Measurements from ENCODE around the gene PBRM1. TPM values are rescaled to one million over a fixed set of nuclear protein-coding genes. Genes with fewer than 3 reads are reported as not detected.

PBRM1 gene
- total and polyA plus RNA-seq, 2 of the 13 experiments (the other 11 are each of a cell fraction or from before 2014, with no cell fraction given), result 10.9 to 33.2 TPM

DNA sequence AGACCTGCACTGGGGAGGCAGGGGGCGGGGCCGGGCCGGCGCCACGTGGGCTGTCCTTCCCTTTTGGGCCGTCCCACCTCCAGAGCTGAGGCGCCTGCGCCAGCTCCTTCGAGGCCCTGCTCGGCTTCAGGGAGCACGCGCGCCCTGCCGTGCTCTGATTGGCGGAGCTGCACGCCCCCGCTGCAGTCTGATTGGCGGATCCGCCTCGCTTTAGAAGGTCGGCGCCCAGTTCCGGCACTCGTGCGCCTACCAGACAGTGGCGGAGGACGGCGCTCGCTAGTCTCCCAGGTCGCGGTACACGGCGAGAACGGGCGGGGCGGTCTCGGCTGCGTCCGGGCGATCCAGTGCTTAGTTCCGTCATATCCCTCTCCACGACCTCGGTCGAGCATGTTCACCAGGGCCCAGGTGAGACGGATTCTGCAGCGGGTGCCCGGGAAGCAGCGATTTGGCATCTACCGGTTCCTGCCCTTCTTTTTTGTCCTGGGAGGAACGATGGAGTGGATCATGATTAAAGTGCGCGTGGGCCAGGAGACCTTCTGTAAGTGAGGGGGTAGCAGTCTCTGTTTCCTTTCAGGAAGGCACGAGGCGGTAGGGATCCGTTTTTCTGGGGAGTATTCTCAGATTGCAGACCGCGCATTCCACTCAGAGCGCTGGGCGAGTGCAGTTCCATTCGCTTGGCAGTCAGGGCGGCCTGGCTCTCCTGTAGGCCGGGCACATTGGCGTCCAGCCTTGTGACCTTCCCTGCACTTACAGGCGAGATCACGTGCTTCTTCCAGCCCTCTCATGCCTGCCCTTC is 149.1 kb downstream of the PBRM1 start, which contains the start of gene UQCC5 (continued):
- TF ChIP-seq, protein P1, sequence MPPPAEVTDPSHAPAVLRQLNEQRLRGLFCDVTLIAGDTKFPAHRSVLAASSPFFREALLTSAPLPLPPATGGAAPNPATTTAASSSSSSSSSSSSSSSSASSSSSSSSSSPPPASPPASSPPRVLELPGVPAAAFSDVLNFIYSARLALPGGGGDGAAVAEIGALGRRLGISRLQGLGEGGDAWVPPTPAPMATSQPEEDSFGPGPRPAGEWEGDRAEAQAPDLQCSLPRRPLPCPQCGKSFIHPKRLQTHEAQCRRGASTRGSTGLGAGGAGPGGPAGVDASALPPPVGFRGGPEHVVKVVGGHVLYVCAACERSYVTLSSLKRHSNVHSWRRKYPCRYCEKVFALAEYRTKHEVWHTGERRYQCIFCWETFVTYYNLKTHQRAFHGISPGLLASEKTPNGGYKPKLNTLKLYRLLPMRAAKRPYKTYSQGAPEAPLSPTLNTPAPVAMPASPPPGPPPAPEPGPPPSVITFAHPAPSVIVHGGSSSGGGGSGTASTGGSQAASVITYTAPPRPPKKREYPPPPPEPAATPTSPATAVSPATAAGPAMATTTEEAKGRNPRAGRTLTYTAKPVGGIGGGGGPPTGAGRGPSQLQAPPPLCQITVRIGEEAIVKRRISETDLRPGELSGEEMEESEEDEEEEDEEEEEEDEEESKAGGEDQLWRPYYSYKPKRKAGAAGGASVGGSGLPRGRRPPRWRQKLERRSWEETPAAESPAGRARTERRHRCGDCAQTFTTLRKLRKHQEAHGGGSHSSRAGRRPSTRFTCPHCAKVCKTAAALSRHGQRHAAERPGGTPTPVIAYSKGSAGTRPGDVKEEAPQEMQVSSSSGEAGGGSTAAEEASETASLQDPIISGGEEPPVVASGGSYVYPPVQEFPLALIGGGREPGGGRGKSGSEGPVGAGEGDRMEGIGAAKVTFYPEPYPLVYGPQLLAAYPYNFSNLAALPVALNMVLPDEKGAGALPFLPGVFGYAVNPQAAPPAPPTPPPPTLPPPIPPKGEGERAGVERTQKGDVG (CRISPR knock-in tag; IDR thresholded peaks at IDR 0.05; ENCODE audit: borderline replicate concordance), result peak; percentile 81; the same call in 1 of the 2 replicates
- TF ChIP-seq BATF2 (CRISPR knock-in tag; IDR thresholded peaks at IDR 0.05), result no peak
- TF ChIP-seq ZNF451 (CRISPR knock-in tag; IDR thresholded peaks at IDR 0.05), result peak; percentile 77; the same call in 1 of the 2 replicates
- TF ChIP-seq, protein P2, sequence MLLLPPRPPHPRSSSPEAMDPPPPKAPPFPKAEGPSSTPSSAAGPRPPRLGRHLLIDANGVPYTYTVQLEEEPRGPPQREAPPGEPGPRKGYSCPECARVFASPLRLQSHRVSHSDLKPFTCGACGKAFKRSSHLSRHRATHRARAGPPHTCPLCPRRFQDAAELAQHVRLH (CRISPR knock-in tag; IDR thresholded peaks at IDR 0.05; ENCODE audit: borderline replicate concordance, low read depth), result peak; percentile 86; the same call in 1 of the 2 replicates
- TF ChIP-seq ZNF382 (CRISPR knock-in tag; IDR thresholded peaks at IDR 0.05; ENCODE audit: borderline replicate concordance), result no peak
- 0 out of 2 replicates have a peak, but pooled peaks have one; percentile 49 for TF ChIP-seq ZFP36L2 (CRISPR knock-in tag; IDR thresholded peaks at IDR 0.05)
- peak; percentile 93 for TF ChIP-seq ZNF350 (CRISPR knock-in tag; IDR thresholded peaks at IDR 0.05; ENCODE audit: borderline replicate concordance, low read depth)
- peak; percentile 75 for TF ChIP-seq TFDP2 (CRISPR knock-in tag; IDR thresholded peaks at IDR 0.05)
- TF ChIP-seq ZNF749 (CRISPR knock-in tag; IDR thresholded peaks at IDR 0.05; ENCODE audit: borderline replicate concordance), result peak; percentile 38; the same call in 1 of the 2 replicates
- no peak for TF ChIP-seq NBN (conservative IDR thresholded peaks at IDR 0.05)
- TF ChIP-seq NR2F2 (IDR thresholded peaks at IDR 0.05; ENCODE audit: borderline replicate concordance, low read depth), result no peak; the same call in 1 of the 2 replicates
- 0 out of 2 replicates have a peak, but pooled peaks have one; percentile 62 for TF ChIP-seq PAX8 (CRISPR knock-in tag; IDR thresholded peaks at IDR 0.05; ENCODE audit: borderline replicate concordance)
- TF ChIP-seq ZNF775 (CRISPR knock-in tag; IDR thresholded peaks at IDR 0.05; ENCODE audit: borderline replicate concordance), result no peak
- TF ChIP-seq RARG (CRISPR knock-in tag; IDR thresholded peaks at IDR 0.05; ENCODE audit: low read depth), result no peak; the same call in 1 of the 2 replicates
- TF ChIP-seq GABPA (IDR thresholded peaks at IDR 0.05; ENCODE audit: low read depth, low read length), result no peak
- TF ChIP-seq GABPA (CRISPR knock-in tag; IDR thresholded peaks at IDR 0.05; ENCODE audit: low read depth), result peak; percentile 78
- no peak for TF ChIP-seq ZNF562 (CRISPR knock-in tag; IDR thresholded peaks at IDR 0.05; ENCODE audit: borderline replicate concordance)
- no peak; the same call in 1 of the 2 replicates for TF ChIP-seq HBP1 (CRISPR knock-in tag; IDR thresholded peaks at IDR 0.05; ENCODE audit: low read depth)
- no peak; the same call in 1 of the 2 replicates for TF ChIP-seq XBP1 (CRISPR knock-in tag; IDR thresholded peaks at IDR 0.05)
- TF ChIP-seq YEATS2 (CRISPR knock-in tag; IDR thresholded peaks at IDR 0.05; ENCODE audit: borderline replicate concordance), result peak; percentile 82
- TF ChIP-seq RAD51 (IDR thresholded peaks at IDR 0.05; ENCODE audit: borderline replicate concordance), result peak; percentile 51; the same call in 1 of the 2 replicates
- no peak; the same call in 1 of the 2 replicates for TF ChIP-seq SALL2 (CRISPR knock-in tag; IDR thresholded peaks at IDR 0.05)
- peak; percentile 98 for TF ChIP-seq ZSCAN25 (CRISPR knock-in tag; IDR thresholded peaks at IDR 0.05)
